CD4-positive, alpha-beta T cell (primary cell): ENCODE measurements around the gene TMEM208. TPM values are rescaled to one million over a fixed set of nuclear protein-coding genes. Genes with fewer than 3 reads are reported as not detected.

Experiments
- ATAC-seq: fragments of 200-7000 bp; cut with Tn5 transposase; one replicate; pipeline ENCODE4 v1.10.0; 2022; ENCODE audit warnings: mild to moderate bottlenecking; ENCODE audit not compliant: poor library complexity
- CTCF ChIA-PET: fragments of 350-600 bp; sonication (Branson Sonifier 250); formaldehyde crosslinking; loops from one replicate; lab custom pipeline; 2021; ENCODE audit warnings: antibody characterized with exemption, inconsistent platforms; lab: Charles Lee
- POLR2A ChIA-PET: fragments of 350-600 bp; sonication (Branson Sonifier 250); formaldehyde crosslinking; loops from one replicate; lab custom pipeline; 2021; ENCODE audit warnings: antibody characterized with exemption, inconsistent platforms; lab: Charles Lee
- DNase-seq, 14 experiments: peaks; one replicate each; pipeline ENCODE4 v3.0.0-alpha.2; 2013 to 2020; ENCODE audit warnings: mixed read lengths in 2 of 14
- H3K27ac ChIP-seq, 2 donors: one replicate each; pipeline versions ENCODE4 v1.5.1 to v1.7.0; 2013; ENCODE audit warnings: low read length in 2 of 2, low read depth in 1 of 2, mild to moderate bottlenecking in 1 of 2
- H3K27me3 ChIP-seq, 2 experiments: 1 replicate in 1 of 2; 2 replicates in 1 of 2; pipeline versions ENCODE4 v1.6.1 to v1.7.0; 2013; ENCODE audit warnings: low read length in 2 of 2, control low read depth in 1 of 2, mild to moderate bottlenecking in 1 of 2, moderate library complexity in 1 of 2; ENCODE audit not compliant: insufficient read depth in 2 of 2, control insufficient read depth in 1 of 2
- H3K36me3 ChIP-seq: one replicate; pipeline ENCODE4 v1.6.1; 2013; ENCODE audit warnings: low read length, control low read depth; ENCODE audit not compliant: insufficient read depth
- H3K4me1 ChIP-seq: one replicate; pipeline ENCODE4 v1.6.1; 2013; ENCODE audit warnings: low read length, control low read depth; ENCODE audit not compliant: insufficient read depth
- H3K4me3 ChIP-seq: one replicate; pipeline ENCODE4 v1.5.1; 2013; ENCODE audit warnings: mild to moderate bottlenecking, low read length, moderate library complexity
- H3K9me3 ChIP-seq, 2 experiments: 1 replicate in 1 of 2; 2 replicates in 1 of 2; pipeline versions ENCODE4 v1.6.1 to v1.7.0; 2013; ENCODE audit warnings: low read length in 2 of 2, mild to moderate bottlenecking in 2 of 2, control low read depth in 1 of 2, moderate library complexity in 1 of 2; ENCODE audit not compliant: control insufficient read depth in 1 of 2, insufficient read depth in 1 of 2
- H3K27ac Mint-ChIP-seq: one replicate; pipeline ENCODE4 v1.8.0; 2020; ENCODE audit warnings: mixed read lengths
- H3K27me3 Mint-ChIP-seq: one replicate; pipeline ENCODE4 v1.8.0; 2021; ENCODE audit warnings: mixed read lengths
- H3K36me3 Mint-ChIP-seq: one replicate; pipeline ENCODE4 v1.8.0; 2021; ENCODE audit warnings: low read depth, mixed read lengths
- H3K4me1 Mint-ChIP-seq: one replicate; pipeline ENCODE4 v1.8.0; 2021; ENCODE audit warnings: low read depth, mixed read lengths
- H3K4me3 Mint-ChIP-seq: one replicate; pipeline ENCODE4 v1.8.0; 2020; ENCODE audit warnings: mild to moderate bottlenecking, mixed read lengths
- H3K9me3 Mint-ChIP-seq: one replicate; pipeline ENCODE4 v1.8.0; 2020; ENCODE audit warnings: mixed read lengths
- CTCF ChIP-seq: fragments of 200-600 bp; IDR thresholded peaks from one replicate; pipeline ENCODE4 v1.8.0; 2022; ENCODE audit warnings: antibody characterized with exemption, mild to moderate bottlenecking
- intact Hi-C, 2 experiments: fragments of 100-400 bp; cut with DNase I in 1 of 2; cut with micrococcal nuclease in 1 of 2; formaldehyde crosslinking; loops; one replicate each; pipeline versions ENCODE4 v1.15.1 to v1.9.0; 2023 to 2025; cut with DNase I, micrococcal nuclease
- total RNA-seq, 174 experiments: library from RNA in 2 of 174; stranded (reverse) in 2 of 174; gene quantifications; one replicate each; pipeline ENCODE4 v1.2.3 and lab custom pipeline; 2021 to 2026

Gene TMEM208
- total RNA-seq, 2 experiments from 2014 or later = 35.8 to 37.6 TPM

- Histone ChIP-seq H3K36me3 (peaks cover 59% of the 10 kb centered on the region), H3K4me1 (no peaks in the 10 kb centered on the region), H3K27me3 (no peaks in the 10 kb centered on the region), H3K4me3 (no peak overlapping the region), H3K9me3 (no peaks in the 10 kb centered on the region), H3K27ac (no peak overlapping the region)
- DNase-seq (no peak), ATAC-seq (no peak)
- peaks cover 10% of the 10 kb centered on the region for H3K4me1 Mint-ChIP-seq
- no peaks in the 10 kb centered on the region for H3K9me3 Mint-ChIP-seq
- H3K36me3 Mint-ChIP-seq = peaks cover 56% of the 10 kb centered on the region
- ChIA-PET POLR2A (interaction anchor here (1.4 kb wide), 1 partner anchor 46 kb away, joined by 3 read pairs; the partner anchor contains the start of gene FHOD1), CTCF (no interaction called here)
- intact Hi-C loops = no loop called here
- H3K4me3 Mint-ChIP-seq = no peak overlapping the region
- no peak overlapping the region for H3K27ac Mint-ChIP-seq
- TF ChIP-seq CTCF = no peak
- no peaks in the 10 kb centered on the region for H3K27me3 Mint-ChIP-seq
Measured at GRCh38 chr16:67201411-67202345, 25.3 kb upstream of the TMEM208 start.

- H3K9me3 ChIP-seq = no peaks in the 10 kb centered on the region
- H3K4me1 Mint-ChIP-seq = peaks cover 6% of the 10 kb centered on the region
- H3K27ac Mint-ChIP-seq = no peak overlapping the region
- ATAC-seq (no peak), DNase-seq (no peak)
- H3K4me3 ChIP-seq = no peak overlapping the region
- no peaks in the 10 kb centered on the region for H3K27me3 ChIP-seq
- H3K4me1 ChIP-seq = no peaks in the 10 kb centered on the region
- peaks cover 48% of the 10 kb centered on the region for H3K36me3 Mint-ChIP-seq
- intact Hi-C loops = no loop called here
- CTCF ChIA-PET = no interaction called here
- H3K36me3 ChIP-seq = peaks cover 52% of the 10 kb centered on the region
- no peak overlapping the region for H3K4me3 Mint-ChIP-seq
- H3K9me3 Mint-ChIP-seq = no peaks in the 10 kb centered on the region
- POLR2A ChIA-PET = interaction anchor here (1.4 kb wide), 1 partner anchor 45 kb away, joined by 3 read pairs; the partner anchor contains the start of gene FHOD1
- no peaks in the 10 kb centered on the region for H3K27me3 Mint-ChIP-seq
- no peak for TF ChIP-seq CTCF
- H3K27ac ChIP-seq = no peak overlapping the region
Measured at GRCh38 chr16:67202426-67202825, 24.5 kb upstream of the TMEM208 start.

GRCh38 chr16:67202956-67203493 lies 23.9 kb upstream of the TMEM208 start:
- Mint-ChIP-seq H3K4me1 (peaks cover 6% of the 10 kb centered on the region), H3K36me3 (peaks cover 42% of the 10 kb centered on the region), H3K9me3 (no peaks in the 10 kb centered on the region), H3K27ac (no peak overlapping the region), H3K4me3 (no peak overlapping the region), H3K27me3 (no peaks in the 10 kb centered on the region)
- ChIA-PET CTCF (no interaction called here), POLR2A (interaction anchor here (1.4 kb wide), 1 partner anchor 44 kb away, joined by 3 read pairs; the partner anchor contains the start of gene FHOD1)
- Histone ChIP-seq H3K27ac (no peak overlapping the region), H3K9me3 (no peaks in the 10 kb centered on the region), H3K4me1 (no peaks in the 10 kb centered on the region), H3K4me3 (no peak overlapping the region), H3K36me3 (peaks cover 48% of the 10 kb centered on the region), H3K27me3 (no peaks in the 10 kb centered on the region)
- no peak for TF ChIP-seq CTCF
- no peak for ATAC-seq
- intact Hi-C loops = no loop called here
- no peak for DNase-seq
